ENCODE measurements around the gene ZNF341.

GRCh38 chr20:33791540-33791939, 59.7 kb downstream of the ZNF341 start:
- TF ChIP-seq CTCF (IDR thresholded peaks at IDR 0.05) (no peak), EZH2 (IDR thresholded peaks at IDR 0.05; ENCODE audit: borderline replicate concordance, insufficient read depth, low read depth, low read length, poor library complexity, severe bottlenecking) (no peak)
